T-cell (primary cell): ENCODE results near the gene OR2T1. TPM values are rescaled to one million over a fixed set of nuclear protein-coding genes. Genes with fewer than 3 reads are reported as not detected.
A peak's percentile ranks its signal among the peaks of the same experiment; 100 is the strongest.
"Not testable (repeated sequence)": the region's sequence is repeated elsewhere in the genome, so short reads cannot be mapped to it uniquely, and the experiment has no call there.

Experiments
- ATAC-seq, 4 experiments: fragments of 200-7000 bp in 3 of 4; fragments of 150-1000 bp in 1 of 4; cut with Tn5 transposase; replicated peaks in 1 of 4; 1 replicate in 3 of 4; 2 replicates in 1 of 4; pipeline ENCODE4 v1.10.0; 2021; ENCODE audit warnings: moderate library complexity in 3 of 4, mild to moderate bottlenecking in 2 of 4, moderate number of reproducible peaks in 1 of 4
- CTCF ChIA-PET, 2 donors: fragments of 300-600 bp; sonication (Branson Sonifier 250); formaldehyde crosslinking; loops; one replicate each; lab custom pipeline; 2022; ENCODE audit warnings: antibody characterized with exemption in 2 of 2; lab: Charles Lee
- POLR2A ChIA-PET, 2 donors: fragments of 300-600 bp; sonication (Branson Sonifier 250); formaldehyde crosslinking; loops; one replicate each; lab custom pipeline; 2022; ENCODE audit warnings: antibody characterized with exemption in 2 of 2; lab: Charles Lee
- DNase-seq, 35 experiments: peaks; one replicate each; pipeline versions ENCODE4 v3.0.0 to v3.0.0-alpha.2; 2013 to 2023
- H3K27ac ChIP-seq: one replicate; pipeline ENCODE4 v1.5.1; 2013; ENCODE audit warnings: low read length
- H3K27me3 ChIP-seq, 2 experiments: replicated peaks in 1 of 2; 1 replicate in 1 of 2; 2 replicates in 1 of 2; pipeline versions ENCODE4 v1.6.1 to v1.7.0; 2013; ENCODE audit warnings: low read length in 1 of 2, mixed read lengths in 1 of 2; ENCODE audit not compliant: control insufficient read depth in 2 of 2, insufficient read depth in 2 of 2; ENCODE audit errors: extremely low read depth in 1 of 2
- H3K36me3 ChIP-seq, 2 donors: 1 replicate in 1 of 2; 2 replicates in 1 of 2; pipeline versions ENCODE4 v1.6.1 to v1.7.0; 2013; ENCODE audit warnings: low read length in 1 of 2; ENCODE audit not compliant: control insufficient read depth in 2 of 2, insufficient read depth in 1 of 2; ENCODE audit errors: extremely low read depth in 1 of 2
- H3K4me1 ChIP-seq, 2 experiments: 1 replicate in 1 of 2; 2 replicates in 1 of 2; pipeline versions ENCODE4 v1.6.1 to v1.7.0; 2013; ENCODE audit warnings: low read length in 2 of 2, mixed read lengths in 1 of 2; ENCODE audit not compliant: insufficient read depth in 2 of 2, control insufficient read depth in 1 of 2; ENCODE audit errors: extremely low read depth in 1 of 2
- H3K4me3 ChIP-seq, 2 donors: 1 replicate in 1 of 2; 2 replicates in 1 of 2; pipeline versions ENCODE4 v1.5.1 to v1.7.0; 2013; ENCODE audit warnings: mild to moderate bottlenecking in 2 of 2, low read length in 1 of 2, moderate library complexity in 1 of 2; ENCODE audit not compliant: control insufficient read depth in 1 of 2; ENCODE audit errors: extremely low read depth in 1 of 2
- H3K9me3 ChIP-seq: 2 replicates; pipeline ENCODE4 v1.7.0; 2013
- H3K27ac Mint-ChIP-seq, 2 donors: one replicate each; pipeline ENCODE4 v1.8.0; 2020 to 2021; ENCODE audit warnings: mild to moderate bottlenecking in 2 of 2, mixed read lengths in 2 of 2
- H3K27me3 Mint-ChIP-seq, 2 donors: one replicate each; pipeline ENCODE4 v1.8.0; 2021 to 2022; ENCODE audit warnings: mixed read lengths in 2 of 2
- H3K36me3 Mint-ChIP-seq: one replicate; pipeline ENCODE4 v1.8.0; 2021; ENCODE audit warnings: mixed read lengths
- H3K4me1 Mint-ChIP-seq, 3 donors: one replicate each; pipeline ENCODE4 v1.8.0; 2020 to 2022; ENCODE audit warnings: mixed read lengths in 3 of 3, mild to moderate bottlenecking in 1 of 3
- H3K4me3 Mint-ChIP-seq, 3 donors: one replicate each; pipeline ENCODE4 v1.8.0; 2020 to 2022; ENCODE audit warnings: mild to moderate bottlenecking in 3 of 3, mixed read lengths in 3 of 3, moderate library complexity in 3 of 3
- H3K9me3 Mint-ChIP-seq, 3 donors: one replicate each; pipeline ENCODE4 v1.8.0; 2020 to 2022; ENCODE audit warnings: mixed read lengths in 3 of 3
- WGBS: methylation state at CpG from one replicate; pipeline ENCODE4 v1.1.5; 2013; ENCODE audit warnings: missing lambda C conversion rate; ENCODE audit not compliant: insufficient coverage; 5-methylcytosine and 5-hydroxymethylcytosine counted together
- total RNA-seq, 35 experiments: library from RNA in 6 of 35; stranded (reverse) in 6 of 35; fragments of 120-200 nt in 1 of 35; gene quantifications; one replicate each; pipeline versions ENCODE4 v1.2.1 to v1.2.4 and lab custom pipeline; 2013 to 2026

Gene OR2T1
- total RNA-seq, 5 donors from 2014 or later (not counting 1 experiment from before 2014, with no cell fraction given): not detected

DNA sequence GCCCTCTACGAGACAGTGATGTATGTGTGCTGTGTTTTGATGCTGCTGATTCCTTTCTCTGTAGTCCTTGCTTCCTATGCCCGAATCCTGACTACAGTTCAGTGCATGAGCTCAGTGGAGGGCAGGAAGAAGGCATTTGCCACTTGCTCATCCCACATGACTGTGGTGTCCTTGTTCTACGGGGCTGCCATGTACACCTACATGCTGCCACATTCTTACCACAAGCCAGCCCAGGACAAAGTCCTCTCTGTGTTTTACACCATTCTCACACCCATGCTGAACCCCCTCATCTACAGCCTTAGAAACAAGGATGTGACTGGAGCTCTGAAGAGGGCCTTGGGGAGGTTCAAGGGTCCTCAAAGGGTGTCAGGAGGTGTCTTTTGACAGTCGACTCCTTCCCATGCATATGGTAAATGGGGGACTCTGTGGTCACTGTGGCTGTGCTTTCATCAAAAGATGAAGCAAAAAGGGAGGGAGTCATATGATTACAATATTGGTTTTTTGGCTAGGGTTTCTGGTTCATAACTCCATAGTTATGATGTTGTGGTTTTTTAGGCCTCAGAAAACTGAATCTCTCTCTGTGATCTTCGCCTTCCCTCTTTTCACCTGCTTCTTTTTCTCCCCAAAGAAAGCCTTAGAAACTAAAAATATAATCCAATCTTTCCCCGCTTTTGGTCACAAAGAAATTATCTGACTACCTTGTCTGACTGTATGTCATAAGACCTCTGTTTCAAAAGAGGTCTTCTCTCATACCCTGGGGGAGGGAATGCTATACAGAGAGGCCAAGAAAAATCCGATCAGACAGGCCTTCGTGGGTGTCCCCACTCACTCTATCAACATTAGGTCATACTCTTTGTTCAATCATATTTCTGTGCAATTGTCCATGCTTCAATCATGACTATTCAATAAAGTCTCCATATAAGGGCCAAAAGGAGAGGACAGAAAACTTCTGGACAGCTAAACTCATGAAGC lies 4.2 kb downstream of the OR2T1 start:
- Mint-ChIP-seq H3K27ac (no peak overlapping the region), H3K4me1 (peaks cover 0 to 10% (median 2%) of the 10 kb centered on the region in 3 donors), H3K4me3 (no peak overlapping the region), H3K9me3 (peaks cover 5 to 28% (median 16%) of the 10 kb centered on the region in 3 donors), H3K27me3 (no peaks in the 10 kb centered on the region), H3K36me3 (no peaks in the 10 kb centered on the region)
- no peak for DNase-seq
- Histone ChIP-seq H3K9me3 (no peaks in the 10 kb centered on the region), H3K27ac (no peak overlapping the region), H3K36me3 (no peaks in the 10 kb centered on the region), H3K4me1 (no peaks in the 10 kb centered on the region), H3K27me3 (no peaks in the 10 kb centered on the region), H3K4me3 (no peak overlapping the region)
- 83% methylated on average over 3 of the region's 8 CpGs for WGBS
- ATAC-seq: no peak
- ChIA-PET CTCF (interaction anchor here in 1 of 2 donors (0.8 kb wide), 1 partner anchor 205 kb away, joined by 3 read pairs; no protein-coding TSS in a partner anchor), POLR2A (no interaction called here)

GRCh38 chr1:248416226-248416625 lies 13.4 kb downstream of the OR2T1 start:
- Histone ChIP-seq H3K4me3 (no peak overlapping the region), H3K27me3 (no peaks in the 10 kb centered on the region), H3K4me1 (no peaks in the 10 kb centered on the region), H3K9me3 (peaks cover 2% of the 10 kb centered on the region), H3K27ac (no peak overlapping the region), H3K36me3 (no peaks in the 10 kb centered on the region)
- 43% methylated on average over 1 of the region's 3 CpGs for WGBS
- H3K36me3 Mint-ChIP-seq: peaks cover 4% of the 10 kb centered on the region
- ATAC-seq (no peak), DNase-seq (no peak)
- H3K27me3 Mint-ChIP-seq: no peaks in the 10 kb centered on the region
- H3K4me3 Mint-ChIP-seq: no peak overlapping the region
- CTCF ChIA-PET: no interaction called here
- H3K9me3 Mint-ChIP-seq: peaks cover 0 to 16% (median 7%) of the 10 kb centered on the region in 3 donors
- H3K27ac Mint-ChIP-seq: no peak overlapping the region
- peaks cover 21 to 45% (median 37%) of the 10 kb centered on the region in 3 donors for H3K4me1 Mint-ChIP-seq
- POLR2A ChIA-PET: no interaction called here

DNA sequence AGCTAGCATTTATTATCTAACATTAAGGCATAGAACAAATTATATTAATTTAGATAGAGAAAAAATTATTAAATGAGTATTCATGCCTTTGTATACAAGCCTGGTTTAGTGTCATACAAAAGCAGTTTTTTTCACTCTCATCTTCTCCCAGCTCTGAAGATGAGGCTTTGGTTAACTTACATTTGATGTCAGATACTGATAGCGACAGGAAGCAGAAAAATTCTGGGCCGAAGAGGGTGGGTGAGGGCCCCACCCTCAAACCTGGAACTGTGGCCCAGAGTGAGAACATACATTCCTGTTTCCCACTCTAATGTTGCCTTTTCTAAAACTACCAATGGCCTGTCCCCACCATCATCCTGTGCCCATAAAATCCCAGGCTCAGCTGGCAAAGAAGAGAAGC lies 15.0 kb downstream of the OR2T1 start:
- Mint-ChIP-seq H3K4me3 (peak overlapping the region in 1 of 3 donors; percentile 44), H3K4me1 (peaks cover 21 to 45% (median 37%) of the 10 kb centered on the region in 3 donors), H3K27me3 (no peaks in the 10 kb centered on the region), H3K36me3 (peaks cover 4% of the 10 kb centered on the region), H3K9me3 (peaks cover 4 to 17% (median 11%) of the 10 kb centered on the region in 3 donors), H3K27ac (peak overlapping the region; percentile 14 to 49)
- ATAC-seq (peak in 3 of 4 experiments; percentile 23 to 54 (median 51)), DNase-seq (no peak)
- Histone ChIP-seq H3K4me3 (no peak overlapping the region), H3K4me1 (no peaks in the 10 kb centered on the region), H3K27ac (no peak overlapping the region), H3K27me3 (no peaks in the 10 kb centered on the region), H3K9me3 (peaks cover 3% of the 10 kb centered on the region), H3K36me3 (no peaks in the 10 kb centered on the region)
- WGBS: no CpG with 5 or more reads among the region's 2 CpGs
- CTCF ChIA-PET: interaction anchor here (1.0 to 1.1 kb wide), 2 partner anchors 13 to 14 kb away, joined by 4 to 7 read pairs; no protein-coding TSS in a partner anchor
- POLR2A ChIA-PET: no interaction called here

GRCh38 chr1:248421384-248421783 lies 18.5 kb downstream of the OR2T1 start:
- ChIA-PET POLR2A (no interaction called here), CTCF (no interaction called here)
- WGBS: no CpG with 5 or more reads among the region's 1 CpG
- H3K27me3 Mint-ChIP-seq: no peaks in the 10 kb centered on the region
- H3K9me3 ChIP-seq: peaks cover 3% of the 10 kb centered on the region
- ATAC-seq: no peak
- no peak overlapping the region for H3K27ac Mint-ChIP-seq
- DNase-seq: no peak
- no peaks in the 10 kb centered on the region for H3K36me3 ChIP-seq
- no peak overlapping the region for H3K27ac ChIP-seq
- H3K36me3 Mint-ChIP-seq: peaks cover 4% of the 10 kb centered on the region
- peaks cover 15 to 30% (median 26%) of the 10 kb centered on the region in 3 donors for H3K4me1 Mint-ChIP-seq
- no peak overlapping the region for H3K4me3 ChIP-seq
- no peak overlapping the region for H3K4me3 Mint-ChIP-seq
- H3K27me3 ChIP-seq: no peaks in the 10 kb centered on the region
- H3K4me1 ChIP-seq: no peaks in the 10 kb centered on the region
- peaks cover 5 to 30% (median 16%) of the 10 kb centered on the region in 3 donors for H3K9me3 Mint-ChIP-seq

- H3K27ac Mint-ChIP-seq, POLR2A ChIA-PET, DNase-seq, H3K4me1 Mint-ChIP-seq, H3K36me3 Mint-ChIP-seq, H3K4me3 Mint-ChIP-seq, H3K36me3 ChIP-seq, H3K9me3 ChIP-seq, H3K4me3 ChIP-seq, H3K27ac ChIP-seq, H3K4me1 ChIP-seq, ATAC-seq, H3K27me3 Mint-ChIP-seq, H3K27me3 ChIP-seq, CTCF ChIA-PET: not testable (repeated sequence)
- H3K9me3 Mint-ChIP-seq: peaks cover 3 to 14% (median 7%) of the 10 kb centered on the region in 3 donors
- 43% methylated on average over 1 of the region's 3 CpGs for WGBS
These were observed 24.8 kb downstream of the OR2T1 start for GRCh38 chr1:248427526-248428191.

DNA sequence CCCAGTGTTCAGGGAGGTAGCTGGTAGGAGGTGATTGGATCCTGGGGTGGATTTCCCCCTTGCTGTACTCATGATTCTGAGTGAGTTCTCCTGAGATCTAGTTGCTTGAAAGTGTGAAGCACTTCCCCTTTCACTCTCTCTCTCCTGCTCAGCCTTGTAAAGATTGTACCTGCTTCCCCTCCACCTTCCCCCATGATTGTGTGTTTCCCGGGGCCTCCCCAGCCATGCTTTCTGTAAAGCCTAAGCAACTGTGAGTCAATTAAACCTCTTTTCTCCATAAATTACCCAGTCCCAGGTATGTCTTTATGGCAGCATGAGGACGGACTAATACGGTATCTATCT lies 25.3 kb downstream of the OR2T1 start:
- H3K9me3 Mint-ChIP-seq, H3K36me3 ChIP-seq, ATAC-seq, H3K27ac ChIP-seq, H3K9me3 ChIP-seq, POLR2A ChIA-PET, CTCF ChIA-PET, H3K4me1 Mint-ChIP-seq, H3K4me3 ChIP-seq, H3K27me3 ChIP-seq, H3K27me3 Mint-ChIP-seq, DNase-seq, H3K36me3 Mint-ChIP-seq, H3K4me1 ChIP-seq, H3K27ac Mint-ChIP-seq, H3K4me3 Mint-ChIP-seq: not testable (repeated sequence)
- WGBS: no CpG with 5 or more reads among the region's 3 CpGs
